K562 (cell line): ENCODE results near the gene MERTK. TPM values are rescaled to one million over a fixed set of nuclear protein-coding genes. Genes with fewer than 3 reads are reported as not detected.

Experiments used
- ATAC-seq: fragments of 200-7000 bp; cut with Tn5 transposase; 3 replicates; pipeline ENCODE4 v1.9.1; 2020; ENCODE audit warnings: moderate library complexity
- BruUV-seq: library from RNA; stranded (reverse); fragments of 400-500 nt; replicated peaks from 2 replicates; lab custom pipeline; 2021; lab: Mats Ljungman, UMichigan
- CTCF ChIA-PET: fragments of 300-600 bp; formaldehyde crosslinking; extraction: SDS; loops from one replicate; lab custom pipeline; 2021; ENCODE audit warnings: low intra/inter-chr PET ratio; lab: Yijun Ruan, JAX
- POLR2A ChIA-PET: fragments of 300-600, 350-650 bp; sonication (Branson Sonifier 250); formaldehyde crosslinking; extraction: SDS; loops from one replicate; lab custom pipeline; 2021; ENCODE audit warnings: antibody characterized with exemption, inconsistent platforms; lab: Yijun Ruan, JAX
- DNase-seq, 4 experiments: peaks; one replicate each; pipeline versions ENCODE4 v3.0.0 to v3.0.0-alpha.2; 2011 to 2018; ENCODE audit warnings: low spot score in 3 of 4, mixed read lengths in 3 of 4; ENCODE audit errors: extremely low read depth in 1 of 4
- FAIRE-seq: peaks from 2 replicates; lab custom pipeline; 2011; peaks lifted over from hg19 to GRCh38; lab: Jason Lieb, UNC
- H2AFZ ChIP-seq: 2 replicates; pipeline ENCODE4 v1.6.0; 2011; ENCODE audit warnings: low read depth, low read length, control low read depth, inconsistent platforms
- H3K27ac ChIP-seq: fragments of 200-600 bp; 3 replicates; pipeline ENCODE4 v1.8.0; 2011; ENCODE audit warnings: low read depth, mild to moderate bottlenecking, control low read depth, inconsistent platforms, low read length, moderate library complexity, mixed read lengths; ENCODE audit errors: extremely low read depth
- H3K27me3 ChIP-seq, 2 experiments: fragments of 300-600 bp in 1 of 2; 2 replicates in 1 of 2; 3 replicates in 1 of 2; pipeline versions ENCODE4 v1.6.0 to v1.8.0; 2011; ENCODE audit warnings: inconsistent platforms in 2 of 2, low read length in 2 of 2, mild to moderate bottlenecking in 1 of 2, mixed read lengths in 1 of 2, moderate library complexity in 1 of 2; ENCODE audit not compliant: control insufficient read depth in 2 of 2, insufficient read depth in 2 of 2
- H3K36me3 ChIP-seq: fragments of 300-600 bp; 3 replicates; pipeline ENCODE4 v1.8.0; 2011; ENCODE audit warnings: mild to moderate bottlenecking, low read length, inconsistent platforms; ENCODE audit not compliant: control insufficient read depth, insufficient read depth
- H3K4me1 ChIP-seq, 2 experiments: fragments of 200-600 bp in 1 of 2; replicated peaks in 1 of 2; 2 replicates in 1 of 2; 3 replicates in 1 of 2; pipeline versions ENCODE4 v1.5.1 to v1.8.0; 2011; ENCODE audit warnings: inconsistent platforms in 2 of 2, low read length in 2 of 2, mild to moderate bottlenecking in 1 of 2, mixed read lengths in 1 of 2, moderate library complexity in 1 of 2; ENCODE audit not compliant: control insufficient read depth in 2 of 2, insufficient read depth in 2 of 2
- H3K4me2 ChIP-seq: 2 replicates; pipeline ENCODE4 v1.6.1; 2011; ENCODE audit warnings: low read length, control low read depth, inconsistent platforms, mixed read lengths; ENCODE audit not compliant: insufficient read depth
- H3K4me3 ChIP-seq: fragments of 200-600 bp; sonication (generic), shearing (Covaris generic); 2 replicates; pipeline ENCODE4 v1.5.1; 2016; ENCODE audit warnings: control low read depth, inconsistent platforms
- H3K79me2 ChIP-seq: fragments of 200-600 bp; 3 replicates; pipeline ENCODE4 v1.8.0; 2011; ENCODE audit warnings: low read length, inconsistent platforms; ENCODE audit not compliant: control insufficient read depth, insufficient read depth
- H3K9ac ChIP-seq, 2 experiments: 2 replicates each; pipeline versions ENCODE4 v1.6.0 to v1.6.1; 2011; ENCODE audit warnings: low read depth in 2 of 2, low read length in 2 of 2, control low read depth in 1 of 2, inconsistent platforms in 1 of 2, mild to moderate bottlenecking in 1 of 2, mixed read lengths in 1 of 2; ENCODE audit not compliant: insufficient read depth in 1 of 2
- H3K9me1 ChIP-seq: one replicate; pipeline ENCODE4 v1.6.0; 2011; ENCODE audit warnings: inconsistent platforms, mild to moderate bottlenecking, low read length, moderate library complexity; ENCODE audit not compliant: control insufficient read depth, insufficient read depth
- H3K9me3 ChIP-seq: replicated peaks from 2 replicates; pipeline ENCODE4 v1.5.1; 2011; ENCODE audit warnings: low read depth, low read length, inconsistent platforms; ENCODE audit not compliant: control insufficient read depth, insufficient read depth
- H4K20me1 ChIP-seq: replicated peaks from 2 replicates; pipeline ENCODE4 v1.6.1; 2011; ENCODE audit warnings: low read length, inconsistent platforms, mixed read lengths; ENCODE audit not compliant: control insufficient read depth, insufficient read depth
- PTTG1 ChIP-seq: fragments of 450-650 bp; IDR thresholded peaks from 2 replicates; pipeline ENCODE4 v1.6.1; 2016; ENCODE audit warnings: low read depth, mild to moderate bottlenecking, missing genetic modification characterization, missing compliant biosample characterization
- ZNF431 ChIP-seq: sonication (generic); formaldehyde crosslinking; IDR thresholded peaks from 2 replicates; pipeline ENCODE4 v1.8.0; 2022; ENCODE audit warnings: mild to moderate bottlenecking, missing genetic modification reagents
- WGBS: fragments of 100-300 bp; shearing (Covaris generic); methylation state at CpG from one replicate; pipeline ENCODE4 v1.1.6; 2016; ENCODE audit warnings: low coverage, mixed read lengths; ENCODE audit not compliant: insufficient coverage; ENCODE audit errors: missing lambda C conversion rate; 5-methylcytosine and 5-hydroxymethylcytosine counted together
- in situ Hi-C: fragments of 300-500 bp; cut with MboI; formaldehyde crosslinking; loops from 4 replicates; pipeline ENCODE4 v1.15.0; 2018; ENCODE audit warnings: inconsistent platforms, mixed read lengths
- intact Hi-C: fragments of 100-400 bp; cut with micrococcal nuclease; formaldehyde crosslinking; loops from 2 replicates; pipeline ENCODE4 v1.14.2; 2022
- polyA plus RNA-seq, 8 experiments: library from polyadenylated mRNA; depleted of rRNA in 4 of 8; stranded (reverse) in 5 of 8; unstranded in 3 of 8; fragments of >200 nt; fragmentation: Nextera tagmentation in 2 of 8; fragmentation: Illumina TruSeq in 1 of 8; extraction: Ambion mirVana in 2 of 8; extraction: Trizol in 1 of 8; gene quantifications; 2 replicates each; pipeline versions ENCODE4 v1.2.1 to v1.2.3, GENCODE V29; 2011 to 2014; ENCODE audit warnings: inconsistent platforms in 1 of 8, missing spikeins in 1 of 8
- total RNA-seq, 7 experiments: library from RNA; depleted of rRNA in 6 of 7; stranded (reverse); fragments of >200 nt in 6 of 7; fragmentation: Illumina TruSeq in 2 of 7; extraction: Trizol in 2 of 7; gene quantifications; 2 replicates each; pipeline versions ENCODE4 v1.2.1 to v1.2.3, GENCODE V29; 2011 to 2021; ENCODE audit warnings: low replicate concordance in 1 of 7
- TF ChIP-seq, protein P1 (sequence below), 2 experiments: fragments of 450-650 bp in 1 of 2; sonication (generic) in 1 of 2; formaldehyde crosslinking in 1 of 2; IDR thresholded peaks; 2 replicates each; pipeline versions ENCODE4 v1.7.1 to v1.9.0; 2016 to 2022; ENCODE audit warnings: inconsistent platforms in 1 of 2, mild to moderate bottlenecking in 1 of 2, missing genetic modification reagents in 1 of 2
- TF ChIP-seq, protein P2 (sequence below): fragments of 250-450 bp; sonication (Bioruptor Pico); IDR thresholded peaks from 2 replicates; pipeline ENCODE4 v1.5.0; 2021

MERTK gene
- total and polyA plus RNA-seq, 9 of the 15 experiments (the other 6 are each of a cell fraction or from before 2014, with no cell fraction given): 0.23 to 1.6 (median 0.74) TPM

DNA sequence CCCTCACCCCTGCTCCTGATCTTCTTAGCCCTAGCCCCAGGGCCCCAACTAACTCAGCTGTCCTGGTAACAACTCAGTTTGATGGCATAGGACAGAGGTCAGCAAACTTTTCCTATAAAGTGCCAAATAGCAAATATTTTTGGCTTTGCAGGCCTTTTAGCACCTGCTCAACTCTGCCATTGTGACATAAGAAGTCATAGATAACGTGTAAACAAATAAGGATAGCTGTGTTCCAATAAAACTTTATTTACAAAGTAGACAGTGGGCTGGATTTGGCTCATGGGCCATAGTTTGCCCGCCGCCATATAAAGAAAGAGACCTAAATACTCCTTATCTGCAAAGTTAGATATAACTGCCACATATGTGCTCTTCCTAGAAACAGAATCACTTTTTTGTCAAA is 129.4 kb downstream of the MERTK start:
- intact Hi-C loops: no loop called here
- no peak overlapping the region for H3K4me3 ChIP-seq
- no peaks in the 10 kb centered on the region for H3K9me3 ChIP-seq
- no peak for DNase-seq
- no peak overlapping the region for H3K9ac ChIP-seq
- H3K79me2 ChIP-seq: no peaks in the 10 kb centered on the region
- no peak for ATAC-seq
- H3K27ac ChIP-seq: no peak overlapping the region
- POLR2A ChIA-PET: no interaction called here
- CTCF ChIA-PET: no interaction called here
- H4K20me1 ChIP-seq: no peaks in the 10 kb centered on the region
- peaks cover 4 to 8% of the 10 kb centered on the region in 2 experiments; a peak in 3 of 5 replicates for H3K4me1 ChIP-seq
- no peaks in the 10 kb centered on the region for H3K27me3 ChIP-seq
- BruUV-seq: no TSS peak
- H3K36me3 ChIP-seq: no peaks in the 10 kb centered on the region
- WGBS: 75% methylated on average over 3 of the region's 3 CpGs
- no peak for FAIRE-seq
- TF ChIP-seq ZNF431 (peak; percentile 79; the same call in 1 of the 2 replicates), PTTG1 (tag) (no peak)
- TF ChIP-seq, protein P1, sequence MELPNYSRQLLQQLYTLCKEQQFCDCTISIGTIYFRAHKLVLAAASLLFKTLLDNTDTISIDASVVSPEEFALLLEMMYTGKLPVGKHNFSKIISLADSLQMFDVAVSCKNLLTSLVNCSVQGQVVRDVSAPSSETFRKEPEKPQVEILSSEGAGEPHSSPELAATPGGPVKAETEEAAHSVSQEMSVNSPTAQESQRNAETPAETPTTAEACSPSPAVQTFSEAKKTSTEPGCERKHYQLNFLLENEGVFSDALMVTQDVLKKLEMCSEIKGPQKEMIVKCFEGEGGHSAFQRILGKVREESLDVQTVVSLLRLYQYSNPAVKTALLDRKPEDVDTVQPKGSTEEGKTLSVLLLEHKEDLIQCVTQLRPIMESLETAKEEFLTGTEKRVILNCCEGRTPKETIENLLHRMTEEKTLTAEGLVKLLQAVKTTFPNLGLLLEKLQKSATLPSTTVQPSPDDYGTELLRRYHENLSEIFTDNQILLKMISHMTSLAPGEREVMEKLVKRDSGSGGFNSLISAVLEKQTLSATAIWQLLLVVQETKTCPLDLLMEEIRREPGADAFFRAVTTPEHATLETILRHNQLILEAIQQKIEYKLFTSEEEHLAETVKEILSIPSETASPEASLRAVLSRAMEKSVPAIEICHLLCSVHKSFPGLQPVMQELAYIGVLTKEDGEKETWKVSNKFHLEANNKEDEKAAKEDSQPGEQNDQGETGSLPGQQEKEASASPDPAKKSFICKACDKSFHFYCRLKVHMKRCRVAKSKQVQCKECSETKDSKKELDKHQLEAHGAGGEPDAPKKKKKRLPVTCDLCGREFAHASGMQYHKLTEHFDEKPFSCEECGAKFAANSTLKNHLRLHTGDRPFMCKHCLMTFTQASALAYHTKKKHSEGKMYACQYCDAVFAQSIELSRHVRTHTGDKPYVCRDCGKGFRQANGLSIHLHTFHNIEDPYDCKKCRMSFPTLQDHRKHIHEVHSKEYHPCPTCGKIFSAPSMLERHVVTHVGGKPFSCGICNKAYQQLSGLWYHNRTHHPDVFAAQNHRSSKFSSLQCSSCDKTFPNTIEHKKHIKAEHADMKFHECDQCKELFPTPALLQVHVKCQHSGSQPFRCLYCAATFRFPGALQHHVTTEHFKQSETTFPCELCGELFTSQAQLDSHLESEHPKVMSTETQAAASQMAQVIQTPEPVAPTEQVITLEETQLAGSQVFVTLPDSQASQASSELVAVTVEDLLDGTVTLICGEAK (IDR thresholded peaks at IDR 0.05): peak; percentile 93
- TF ChIP-seq, protein P1 (CRISPR knock-in tag; IDR thresholded peaks at IDR 0.05): peak; percentile 80
- TF ChIP-seq, protein P2, sequence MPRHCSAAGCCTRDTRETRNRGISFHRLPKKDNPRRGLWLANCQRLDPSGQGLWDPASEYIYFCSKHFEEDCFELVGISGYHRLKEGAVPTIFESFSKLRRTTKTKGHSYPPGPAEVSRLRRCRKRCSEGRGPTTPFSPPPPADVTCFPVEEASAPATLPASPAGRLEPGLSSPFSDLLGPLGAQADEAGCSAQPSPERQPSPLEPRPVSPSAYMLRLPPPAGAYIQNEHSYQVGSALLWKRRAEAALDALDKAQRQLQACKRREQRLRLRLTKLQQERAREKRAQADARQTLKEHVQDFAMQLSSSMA (CRISPR knock-in tag): no peak
- no peak overlapping the region; the same call in 1 of the 2 replicates for H2AFZ ChIP-seq
- in situ Hi-C loops: no loop called here
- H3K4me2 ChIP-seq: no peak overlapping the region
- H3K9me1 ChIP-seq: no peaks in the 10 kb centered on the region
